ENCODE measurements around the gene DCTN2. TPM values are rescaled to one million over a fixed set of nuclear protein-coding genes. Genes with fewer than 3 reads are reported as not detected.

Gene DCTN2
- polyA plus RNA-seq, 1 donor from 2014 or later, result 369 TPM

GRCh38 chr12:57534991-57535543, 11.9 kb downstream of the DCTN2 start:
- no peaks in the 10 kb centered on the region for H3K79me2 ChIP-seq (replicated peaks; ENCODE audit: insufficient read depth, low read length)
- no peak overlapping the region for H3K4me2 ChIP-seq (ENCODE audit: low read length)
- no peaks in the 10 kb centered on the region for H3K36me3 ChIP-seq (ENCODE audit: insufficient read depth, low read length)
- H3K9ac ChIP-seq (ENCODE audit: low read length), result no peak overlapping the region
- no peaks in the 10 kb centered on the region for H3F3A ChIP-seq (ENCODE audit: insufficient read depth, low read length, poor library complexity, severe bottlenecking)
- H3K9me3 ChIP-seq (ENCODE audit: low read length), result no peaks in the 10 kb centered on the region
- no peaks in the 10 kb centered on the region for H4K20me1 ChIP-seq (ENCODE audit: insufficient read depth)
- H3K27me3 ChIP-seq (ENCODE audit: insufficient read depth, low read depth, low read length), result no peaks in the 10 kb centered on the region
- H2AFZ ChIP-seq (ENCODE audit: low read depth, low read length), result no peak overlapping the region
- H3K9me2 ChIP-seq (ENCODE audit: insufficient read depth, low read length), result no peaks in the 10 kb centered on the region
- no peak overlapping the region for H3K27ac ChIP-seq (ENCODE audit: low read length)
- no peak overlapping the region for H3K4me3 ChIP-seq (ENCODE audit: low read length)
- TF ChIP-seq TAF1 (IDR thresholded peaks at IDR 0.05; ENCODE audit: low read depth) (no peak), CTCF (IDR thresholded peaks at IDR 0.05; ENCODE audit: poor library complexity, severe bottlenecking) (no peak), RAD21 (conservative IDR thresholded peaks at IDR 0.05) (no peak), MXI1 (conservative IDR thresholded peaks at IDR 0.05; ENCODE audit: poor library complexity, severe bottlenecking) (no peak), EZH2 (IDR thresholded peaks at IDR 0.05; ENCODE audit: borderline replicate concordance, insufficient read depth, low read length, poor library complexity, severe bottlenecking) (no peak)

DNA sequence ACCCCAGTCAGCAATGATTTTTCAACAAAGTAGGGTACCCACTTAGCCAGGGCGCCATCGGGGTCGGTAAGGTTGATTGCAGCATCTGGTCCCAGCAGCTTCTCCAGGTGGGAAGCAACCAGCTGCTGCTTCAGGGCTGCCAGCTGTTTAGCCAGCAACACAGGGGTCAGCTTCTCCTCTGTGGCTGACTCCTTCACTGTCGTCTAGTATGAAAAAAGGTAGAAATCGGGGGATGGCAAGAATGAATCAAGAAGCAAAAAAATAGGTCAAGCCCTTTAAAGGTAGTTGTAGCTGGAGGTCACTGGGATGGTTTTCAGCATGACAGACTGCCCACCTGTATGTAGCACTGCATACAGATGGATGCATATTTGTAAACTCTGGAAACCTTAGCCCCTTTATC, 12.7 kb downstream of the DCTN2 start:
- Histone ChIP-seq H3K36me3 (ENCODE audit: insufficient read depth, low read length) (no peaks in the 10 kb centered on the region), H3K9ac (ENCODE audit: low read length) (no peak overlapping the region), H3K9me3 (ENCODE audit: low read length) (no peaks in the 10 kb centered on the region), H3K4me3 (ENCODE audit: low read length) (no peak overlapping the region), H3K9me2 (ENCODE audit: insufficient read depth, low read length) (no peaks in the 10 kb centered on the region), H3K27me3 (ENCODE audit: insufficient read depth, low read depth, low read length) (no peaks in the 10 kb centered on the region), H3K79me2 (replicated peaks; ENCODE audit: insufficient read depth, low read length) (no peaks in the 10 kb centered on the region), H3F3A (ENCODE audit: insufficient read depth, low read length, poor library complexity, severe bottlenecking) (no peaks in the 10 kb centered on the region), H3K4me2 (ENCODE audit: low read length) (no peak overlapping the region), H4K20me1 (ENCODE audit: insufficient read depth) (no peaks in the 10 kb centered on the region), H2AFZ (ENCODE audit: low read depth, low read length) (no peak overlapping the region), H3K27ac (ENCODE audit: low read length) (no peak overlapping the region)
- TF ChIP-seq POLR2AphosphoS5 (IDR thresholded peaks at IDR 0.05), result no peak
- TF ChIP-seq SMC3 (conservative IDR thresholded peaks at IDR 0.05; ENCODE audit: poor library complexity), result no peak
- no peak for TF ChIP-seq EP300 (conservative IDR thresholded peaks at IDR 0.05; ENCODE audit: poor library complexity, severe bottlenecking)

DNA sequence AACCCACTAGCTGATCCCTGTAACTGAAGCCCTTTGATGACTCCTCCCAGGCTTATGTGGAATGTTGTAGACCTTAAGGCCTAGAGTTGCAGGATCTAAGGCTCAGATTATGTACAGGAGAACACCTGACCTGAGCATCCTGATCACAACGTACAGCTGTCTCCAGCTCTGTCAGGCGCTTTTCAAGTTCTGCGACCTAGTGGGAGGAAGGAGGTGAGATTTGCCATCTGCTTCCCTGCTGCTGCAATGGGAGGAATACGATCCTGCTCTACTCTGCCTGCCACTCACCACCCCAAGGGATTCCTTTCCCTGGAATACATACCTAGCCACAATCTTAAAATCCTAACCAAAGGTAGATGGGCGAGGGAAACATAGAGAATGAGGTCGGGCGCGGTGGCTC, 13.9 kb downstream of the DCTN2 start:
- H3K79me2 ChIP-seq (replicated peaks; ENCODE audit: insufficient read depth, low read length), result no peaks in the 10 kb centered on the region

More for the DNA sequence above, 13.9 kb downstream of the DCTN2 start:
- H3K9ac ChIP-seq (ENCODE audit: low read length), result no peak overlapping the region
- H3K9me3 ChIP-seq (ENCODE audit: low read length), result no peaks in the 10 kb centered on the region
- H2AFZ ChIP-seq (ENCODE audit: low read depth, low read length), result no peak overlapping the region
- no peaks in the 10 kb centered on the region for H3K9me2 ChIP-seq (ENCODE audit: insufficient read depth, low read length)
- no peak overlapping the region for H3K4me3 ChIP-seq (ENCODE audit: low read length)
- no peak overlapping the region for H3K4me2 ChIP-seq (ENCODE audit: low read length)
- no peaks in the 10 kb centered on the region for H3F3A ChIP-seq (ENCODE audit: insufficient read depth, low read length, poor library complexity, severe bottlenecking)
- no peaks in the 10 kb centered on the region for H4K20me1 ChIP-seq (ENCODE audit: insufficient read depth)
- H3K36me3 ChIP-seq (ENCODE audit: insufficient read depth, low read length), result no peaks in the 10 kb centered on the region
- H3K27me3 ChIP-seq (ENCODE audit: insufficient read depth, low read depth, low read length), result no peaks in the 10 kb centered on the region
- TF ChIP-seq EZH2 (IDR thresholded peaks at IDR 0.05; ENCODE audit: borderline replicate concordance, insufficient read depth, low read length, poor library complexity, severe bottlenecking) (no peak), SMC3 (conservative IDR thresholded peaks at IDR 0.05; ENCODE audit: poor library complexity) (no peak), EP300 (conservative IDR thresholded peaks at IDR 0.05; ENCODE audit: poor library complexity, severe bottlenecking) (no peak), MXI1 (conservative IDR thresholded peaks at IDR 0.05; ENCODE audit: poor library complexity, severe bottlenecking) (no peak), RAD21 (conservative IDR thresholded peaks at IDR 0.05) (no peak), CTCF (IDR thresholded peaks at IDR 0.05; ENCODE audit: poor library complexity, severe bottlenecking) (no peak), POLR2AphosphoS5 (IDR thresholded peaks at IDR 0.05) (no peak), TAF1 (IDR thresholded peaks at IDR 0.05; ENCODE audit: low read depth) (no peak)
- TF ChIP-seq, protein P1, sequence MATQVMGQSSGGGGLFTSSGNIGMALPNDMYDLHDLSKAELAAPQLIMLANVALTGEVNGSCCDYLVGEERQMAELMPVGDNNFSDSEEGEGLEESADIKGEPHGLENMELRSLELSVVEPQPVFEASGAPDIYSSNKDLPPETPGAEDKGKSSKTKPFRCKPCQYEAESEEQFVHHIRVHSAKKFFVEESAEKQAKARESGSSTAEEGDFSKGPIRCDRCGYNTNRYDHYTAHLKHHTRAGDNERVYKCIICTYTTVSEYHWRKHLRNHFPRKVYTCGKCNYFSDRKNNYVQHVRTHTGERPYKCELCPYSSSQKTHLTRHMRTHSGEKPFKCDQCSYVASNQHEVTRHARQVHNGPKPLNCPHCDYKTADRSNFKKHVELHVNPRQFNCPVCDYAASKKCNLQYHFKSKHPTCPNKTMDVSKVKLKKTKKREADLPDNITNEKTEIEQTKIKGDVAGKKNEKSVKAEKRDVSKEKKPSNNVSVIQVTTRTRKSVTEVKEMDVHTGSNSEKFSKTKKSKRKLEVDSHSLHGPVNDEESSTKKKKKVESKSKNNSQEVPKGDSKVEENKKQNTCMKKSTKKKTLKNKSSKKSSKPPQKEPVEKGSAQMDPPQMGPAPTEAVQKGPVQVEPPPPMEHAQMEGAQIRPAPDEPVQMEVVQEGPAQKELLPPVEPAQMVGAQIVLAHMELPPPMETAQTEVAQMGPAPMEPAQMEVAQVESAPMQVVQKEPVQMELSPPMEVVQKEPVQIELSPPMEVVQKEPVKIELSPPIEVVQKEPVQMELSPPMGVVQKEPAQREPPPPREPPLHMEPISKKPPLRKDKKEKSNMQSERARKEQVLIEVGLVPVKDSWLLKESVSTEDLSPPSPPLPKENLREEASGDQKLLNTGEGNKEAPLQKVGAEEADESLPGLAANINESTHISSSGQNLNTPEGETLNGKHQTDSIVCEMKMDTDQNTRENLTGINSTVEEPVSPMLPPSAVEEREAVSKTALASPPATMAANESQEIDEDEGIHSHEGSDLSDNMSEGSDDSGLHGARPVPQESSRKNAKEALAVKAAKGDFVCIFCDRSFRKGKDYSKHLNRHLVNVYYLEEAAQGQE (IDR thresholded peaks at IDR 0.05; ENCODE audit: borderline replicate concordance), result no peak
- H3K27ac ChIP-seq (ENCODE audit: low read length), result no peak overlapping the region

Data from neural cell (in vitro differentiated cells).